IPS-15b (cell line): ENCODE results near the gene SLC2A14.
"Not testable (repeated sequence)": the region's sequence is repeated elsewhere in the genome, so short reads cannot be mapped to it uniquely, and the experiment has no call there.

ENCODE experiments used
- H3K27me3 ChIP-seq: one replicate; pipeline ENCODE4 v1.6.1; 2013; ENCODE audit warnings: low read length; ENCODE audit not compliant: control insufficient read depth, insufficient read depth
- H3K36me3 ChIP-seq: one replicate; pipeline ENCODE4 v1.6.1; 2013; ENCODE audit warnings: low read length; ENCODE audit not compliant: control insufficient read depth, insufficient read depth
- H3K4me1 ChIP-seq: one replicate; pipeline ENCODE4 v1.6.1; 2013; ENCODE audit warnings: mild to moderate bottlenecking, low read length; ENCODE audit not compliant: control insufficient read depth, insufficient read depth
- H3K4me3 ChIP-seq: one replicate; pipeline ENCODE4 v1.5.1; 2013; ENCODE audit warnings: low read depth, low read length
- H3K9ac ChIP-seq: one replicate; pipeline ENCODE4 v1.6.1; 2013; ENCODE audit warnings: low read depth, mild to moderate bottlenecking, low read length
- H3K9me3 ChIP-seq: one replicate; pipeline ENCODE4 v1.6.1; 2013; ENCODE audit warnings: mild to moderate bottlenecking, low read length; ENCODE audit not compliant: control insufficient read depth, insufficient read depth

The SLC2A14 gene

GRCh38 chr12:7864601-7865150 is 8.0 kb downstream of the SLC2A14 start:
- Histone ChIP-seq H3K4me3 (no peak overlapping the region), H3K9ac (no peak overlapping the region), H3K36me3 (no peaks in the 10 kb centered on the region), H3K9me3 (no peaks in the 10 kb centered on the region), H3K27me3 (no peaks in the 10 kb centered on the region), H3K4me1 (peaks cover 3% of the 10 kb centered on the region)

DNA sequence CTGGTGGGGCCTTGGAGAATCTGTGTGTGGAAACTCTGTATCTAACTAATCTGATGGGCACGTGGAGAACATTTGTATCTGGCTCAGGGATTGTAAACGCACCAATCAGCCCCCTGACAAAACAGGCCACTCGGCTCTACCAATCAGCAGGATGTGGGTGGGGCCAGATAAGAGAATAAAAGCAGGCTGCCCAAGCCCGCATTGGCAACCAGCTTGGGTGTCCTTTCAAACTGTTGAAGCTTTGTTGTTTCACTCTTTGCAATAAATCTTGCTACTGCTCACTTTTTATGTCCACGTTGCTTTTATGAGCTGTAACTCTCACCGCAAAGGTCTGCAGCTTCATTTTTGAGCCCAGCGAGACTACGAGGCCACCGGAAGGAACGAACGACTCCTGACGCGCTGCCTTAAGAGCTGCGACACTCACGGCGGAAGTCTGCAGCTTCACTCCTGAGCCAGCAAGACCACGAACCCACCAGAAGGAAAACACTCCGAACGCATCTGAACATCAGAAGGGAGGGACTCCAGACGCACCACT is 9.8 kb downstream of the SLC2A14 start:
- H3K9me3 ChIP-seq, H3K4me1 ChIP-seq, H3K36me3 ChIP-seq, H3K27me3 ChIP-seq, H3K4me3 ChIP-seq, H3K9ac ChIP-seq: not testable (repeated sequence)

GRCh38 chr12:7862301-7862700 is 10.4 kb downstream of the SLC2A14 start:
- H3K9me3 ChIP-seq, H3K4me3 ChIP-seq, H3K4me1 ChIP-seq, H3K36me3 ChIP-seq, H3K9ac ChIP-seq, H3K27me3 ChIP-seq: not testable (repeated sequence)

DNA sequence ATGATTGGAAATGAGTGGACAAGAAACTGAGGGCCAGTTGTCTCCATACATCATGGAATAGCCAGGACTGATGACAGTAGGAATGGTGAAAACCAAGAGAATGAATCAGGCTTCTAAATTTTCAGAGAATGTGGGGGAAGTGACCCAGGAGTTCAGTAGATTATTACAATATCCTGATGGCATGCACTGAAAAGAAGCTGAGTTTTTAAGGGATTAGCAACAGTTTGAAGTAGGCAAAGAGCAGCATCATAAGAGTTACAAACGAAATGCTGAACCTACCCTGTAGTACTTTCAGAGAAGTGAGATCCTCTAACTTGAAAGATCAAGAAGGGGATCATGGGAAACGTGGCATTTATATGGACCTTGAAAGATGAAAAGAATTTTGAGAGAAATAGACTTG is 13.2 kb downstream of the SLC2A14 start:
- Histone ChIP-seq H3K4me3 (no peak overlapping the region), H3K9me3 (no peaks in the 10 kb centered on the region), H3K36me3 (no peaks in the 10 kb centered on the region), H3K27me3 (no peaks in the 10 kb centered on the region), H3K4me1 (peaks cover 8% of the 10 kb centered on the region), H3K9ac (no peak overlapping the region)

DNA sequence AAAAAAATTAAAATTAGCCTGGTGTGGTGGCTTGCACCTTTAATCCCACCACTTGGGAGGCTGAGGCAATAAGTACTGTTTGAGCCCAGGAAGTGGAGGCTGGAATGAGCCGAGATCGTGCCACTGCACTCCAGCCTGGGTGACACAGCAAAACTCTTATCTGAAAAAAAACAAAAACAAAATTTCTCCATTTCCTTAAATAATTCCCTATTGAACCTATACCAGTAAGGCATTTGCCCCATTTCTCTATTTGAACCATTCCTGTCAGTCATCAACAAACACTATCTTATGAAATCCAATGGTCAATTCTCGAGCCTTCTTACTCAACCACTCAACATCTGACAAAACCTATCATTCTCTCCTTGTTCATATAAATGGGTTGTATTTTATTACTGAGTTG is 14.7 kb downstream of the SLC2A14 start:
- Histone ChIP-seq H3K4me1 (peaks cover 8% of the 10 kb centered on the region), H3K9ac (no peak overlapping the region), H3K9me3 (no peaks in the 10 kb centered on the region), H3K36me3 (no peaks in the 10 kb centered on the region), H3K4me3 (no peak overlapping the region), H3K27me3 (no peaks in the 10 kb centered on the region)

- Histone ChIP-seq H3K4me3 (no peak overlapping the region), H3K4me1 (peaks cover 8% of the 10 kb centered on the region), H3K9ac (no peak overlapping the region), H3K9me3 (no peaks in the 10 kb centered on the region), H3K27me3 (no peaks in the 10 kb centered on the region), H3K36me3 (no peaks in the 10 kb centered on the region)
Observed at GRCh38 chr12:7856516-7856915, 16.2 kb downstream of the SLC2A14 start.

DNA sequence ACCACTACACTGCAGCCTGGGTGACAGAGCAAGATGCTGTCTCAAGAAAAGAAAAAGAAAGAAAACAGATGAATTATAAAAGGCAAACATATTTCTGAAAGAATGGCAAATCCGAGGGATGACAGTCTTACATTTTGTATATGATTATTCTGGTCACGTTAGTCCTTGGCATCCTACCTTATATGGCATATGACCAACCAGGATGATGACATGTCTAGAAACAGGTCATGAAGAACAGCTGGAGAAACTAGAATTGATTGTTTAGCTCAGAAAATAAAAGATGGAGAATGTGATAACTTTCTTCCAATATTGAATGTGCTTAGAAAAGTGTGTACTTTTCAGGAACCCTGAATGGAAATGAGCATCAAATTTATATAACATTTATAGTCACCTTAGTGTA is 19.2 kb downstream of the SLC2A14 start:
- no peaks in the 10 kb centered on the region for H3K36me3 ChIP-seq
- no peaks in the 10 kb centered on the region for H3K9me3 ChIP-seq
- no peaks in the 10 kb centered on the region for H3K27me3 ChIP-seq
- H3K4me1 ChIP-seq: peaks cover 3% of the 10 kb centered on the region
- H3K9ac ChIP-seq: no peak overlapping the region
- no peak overlapping the region for H3K4me3 ChIP-seq

DNA sequence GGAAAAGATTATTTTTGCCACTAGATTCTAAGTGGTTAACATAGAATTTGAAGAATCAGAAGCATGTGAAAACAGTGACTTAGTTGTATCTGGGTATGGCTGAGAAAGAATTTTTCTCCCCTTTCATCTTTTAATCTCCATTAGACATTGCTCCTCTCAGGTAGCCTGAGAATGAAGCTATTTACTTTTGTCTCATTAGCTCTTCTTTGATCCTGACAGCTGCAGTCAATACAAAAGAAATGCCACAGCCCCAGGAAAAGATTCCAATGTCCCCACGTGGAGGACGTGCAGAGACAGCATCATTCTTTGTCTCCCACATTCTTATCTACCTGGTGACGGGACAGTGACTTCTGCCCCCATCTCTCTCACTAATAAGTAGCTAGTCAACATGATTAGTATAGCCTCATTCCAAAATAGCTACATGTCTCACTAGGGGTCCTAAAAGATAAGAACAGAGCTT is 21.1 kb downstream of the SLC2A14 start:
- H3K9me3 ChIP-seq, H3K9ac ChIP-seq, H3K4me3 ChIP-seq, H3K27me3 ChIP-seq, H3K36me3 ChIP-seq: not testable (repeated sequence)
- peaks cover 11% of the 10 kb centered on the region for H3K4me1 ChIP-seq

DNA sequence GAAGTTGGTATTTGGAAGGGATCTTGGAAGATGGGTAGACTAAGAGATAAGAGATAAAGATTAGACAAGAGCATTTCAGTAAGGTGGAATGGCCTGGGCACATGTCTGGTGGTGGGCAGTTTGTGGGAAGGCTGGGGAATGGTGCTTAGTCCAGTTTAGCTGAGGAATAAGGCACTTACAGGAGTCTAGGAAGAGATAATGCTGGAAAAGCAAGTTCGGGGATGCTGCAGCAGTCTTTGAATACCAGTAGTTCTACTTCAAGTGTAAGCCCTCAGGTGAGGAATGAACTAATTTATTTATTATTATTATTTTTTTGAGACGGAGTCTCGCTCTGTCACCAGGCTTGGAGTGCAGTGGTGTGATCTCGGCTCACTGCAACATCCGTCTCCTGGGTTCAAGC is 22.6 kb downstream of the SLC2A14 start:
- H3K36me3 ChIP-seq, H3K4me3 ChIP-seq, H3K27me3 ChIP-seq, H3K9ac ChIP-seq, H3K9me3 ChIP-seq: not testable (repeated sequence)
- H3K4me1 ChIP-seq: peaks cover 12% of the 10 kb centered on the region

DNA sequence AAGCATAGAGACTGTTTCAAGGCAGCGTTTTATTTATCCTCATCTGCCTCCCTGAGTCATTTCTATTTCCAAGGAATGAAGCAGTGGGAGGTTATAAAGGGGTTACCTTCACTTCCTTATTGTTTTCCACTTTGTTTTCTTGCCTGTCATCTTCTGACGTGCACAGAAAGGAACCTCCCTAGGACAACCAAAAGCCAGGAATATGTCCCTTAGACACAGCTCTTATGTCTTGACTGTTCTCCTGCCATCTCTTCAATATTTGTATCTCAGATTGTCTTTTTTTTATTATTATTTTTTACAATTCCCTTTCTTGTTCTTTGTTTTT is 24.7 kb downstream of the SLC2A14 start:
- not testable (repeated sequence) for H3K9ac ChIP-seq, H3K27me3 ChIP-seq, H3K4me3 ChIP-seq, H3K9me3 ChIP-seq, H3K36me3 ChIP-seq
- peaks cover 15% of the 10 kb centered on the region for H3K4me1 ChIP-seq

- not testable (repeated sequence) for H3K27me3 ChIP-seq, H3K4me3 ChIP-seq, H3K36me3 ChIP-seq, H3K9me3 ChIP-seq, H3K9ac ChIP-seq
- peaks cover 15% of the 10 kb centered on the region for H3K4me1 ChIP-seq
Observed at GRCh38 chr12:7847226-7848097, 25.3 kb downstream of the SLC2A14 start.

- no peak overlapping the region for H3K4me3 ChIP-seq
- H3K9ac ChIP-seq: no peak overlapping the region
- H3K4me1 ChIP-seq: peaks cover 12% of the 10 kb centered on the region
- no peaks in the 10 kb centered on the region for H3K9me3 ChIP-seq
- no peaks in the 10 kb centered on the region for H3K27me3 ChIP-seq
- no peaks in the 10 kb centered on the region for H3K36me3 ChIP-seq
Observed at GRCh38 chr12:7844116-7844515, 28.6 kb downstream of the SLC2A14 start.
